GM20431 (cell line): ENCODE results near the gene GPR45.

ENCODE experiments used
- in situ Hi-C: fragments of 300-500 bp; cut with MseI, MboI; formaldehyde crosslinking; loops from one replicate; pipeline ENCODE4 v1.15.0; 2020; ENCODE audit warnings: low sequenced_read_pairs; ENCODE audit not compliant: unreplicated experiment

GPR45 gene, protein sequence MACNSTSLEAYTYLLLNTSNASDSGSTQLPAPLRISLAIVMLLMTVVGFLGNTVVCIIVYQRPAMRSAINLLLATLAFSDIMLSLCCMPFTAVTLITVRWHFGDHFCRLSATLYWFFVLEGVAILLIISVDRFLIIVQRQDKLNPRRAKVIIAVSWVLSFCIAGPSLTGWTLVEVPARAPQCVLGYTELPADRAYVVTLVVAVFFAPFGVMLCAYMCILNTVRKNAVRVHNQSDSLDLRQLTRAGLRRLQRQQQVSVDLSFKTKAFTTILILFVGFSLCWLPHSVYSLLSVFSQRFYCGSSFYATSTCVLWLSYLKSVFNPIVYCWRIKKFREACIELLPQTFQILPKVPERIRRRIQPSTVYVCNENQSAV

DNA sequence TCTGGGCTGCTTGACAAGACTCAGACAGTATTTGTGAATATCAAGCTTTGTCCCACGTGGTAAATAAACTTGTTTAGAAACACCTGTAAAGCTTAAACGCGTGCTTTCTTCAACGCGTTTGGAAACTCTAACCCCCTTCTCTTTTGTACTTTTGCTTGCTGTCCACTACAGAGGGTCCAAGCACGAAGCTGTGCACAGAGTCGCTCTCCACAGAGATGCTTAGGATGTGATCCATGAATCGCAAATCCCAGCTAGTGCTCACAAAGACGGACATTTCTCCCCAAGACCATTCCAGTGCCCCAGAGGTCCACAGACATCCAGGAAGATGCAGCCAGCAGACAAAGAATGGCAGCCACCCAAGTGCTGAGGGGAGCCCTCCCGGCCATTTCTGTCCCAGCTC is at the start of gene GPR45:
Gene GPR45 (plus strand): TSS at position 301 of the 400 bp plus-strand sequence. CDS start 116 bp downstream, outside the sequence.
- in situ Hi-C loops, result no loop called here

DNA sequence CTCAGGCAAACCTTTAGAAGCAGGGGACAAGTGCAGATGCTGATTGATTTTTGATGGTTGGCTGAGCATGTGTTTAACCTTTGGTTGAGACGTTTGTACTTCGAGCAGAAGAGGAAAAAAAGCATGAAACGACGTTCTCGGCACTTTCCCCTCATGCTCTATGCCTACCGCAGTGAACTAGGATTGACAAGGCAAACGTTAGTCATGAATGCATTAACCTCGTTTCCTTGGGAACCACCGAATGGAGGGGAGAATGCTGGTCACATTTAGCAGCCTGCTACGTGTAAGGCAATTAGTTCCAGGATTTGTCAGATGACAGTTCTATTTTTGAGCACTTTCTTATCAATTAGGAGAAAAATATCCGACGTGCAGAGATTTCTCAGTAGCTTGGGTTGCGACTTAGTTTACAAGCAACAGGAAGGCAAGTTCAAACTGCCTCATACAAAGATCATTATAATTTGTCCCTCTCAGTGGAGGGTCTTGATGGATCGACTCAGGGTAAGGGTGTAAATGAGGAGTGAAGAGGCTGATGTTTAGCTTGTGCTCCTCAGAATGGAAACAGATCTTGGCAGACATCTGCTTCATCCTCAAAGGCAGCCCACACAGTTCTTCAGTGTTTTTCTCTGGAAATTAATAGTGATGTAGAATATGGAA is 47.4 kb upstream of the GPR45 start:
- in situ Hi-C loops, result no loop called here

DNA sequence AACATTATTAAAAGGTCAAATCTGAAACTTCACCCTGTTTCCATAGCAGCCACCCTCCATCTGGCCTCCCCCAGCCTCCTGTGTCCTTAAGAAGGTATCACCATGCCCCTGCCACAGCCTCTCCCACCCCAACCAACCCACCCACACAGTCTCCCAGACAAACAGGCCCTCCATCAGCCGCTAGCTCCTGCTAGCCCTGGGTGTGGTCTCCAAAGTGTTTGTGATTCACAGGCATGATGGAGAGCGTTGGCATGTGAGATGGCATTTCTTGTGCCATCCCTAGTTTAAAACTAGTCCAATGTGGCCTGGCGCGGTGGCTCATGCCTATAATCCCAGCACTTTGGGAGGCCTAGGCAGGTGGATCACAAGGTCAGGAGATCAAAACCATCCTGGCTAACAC is 44.9 kb upstream of the GPR45 start:
- in situ Hi-C loops, result no loop called here

DNA sequence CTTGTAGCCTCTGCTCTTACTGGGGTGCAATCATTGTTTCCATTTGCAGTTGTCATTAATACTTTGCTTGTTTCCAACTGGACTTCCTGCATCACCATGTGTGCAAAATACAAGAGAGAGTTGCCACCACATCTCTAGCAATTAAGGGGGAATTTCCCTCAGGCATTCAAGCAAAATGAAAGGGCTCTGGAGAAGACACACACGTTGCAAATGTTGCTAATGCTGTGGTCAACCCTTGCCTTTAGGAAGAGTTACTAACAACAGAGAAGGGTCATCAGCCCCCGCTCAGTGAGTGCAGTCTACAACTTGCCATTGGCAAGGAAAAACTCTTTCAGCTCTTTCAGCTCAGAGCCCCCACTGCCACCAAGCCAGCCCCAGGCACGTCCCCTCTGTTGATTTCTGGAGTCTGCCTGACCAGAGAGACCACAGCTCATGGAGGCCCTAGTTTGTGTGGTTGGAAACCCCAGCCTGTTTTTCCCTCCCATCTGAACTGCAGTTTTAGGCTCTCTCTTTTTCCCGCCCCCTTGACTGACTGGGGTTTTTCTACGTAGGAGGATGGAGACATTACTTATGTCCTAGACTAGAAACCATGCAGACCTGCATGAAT is 25.9 kb upstream of the GPR45 start:
- in situ Hi-C loops, result no loop called here

DNA sequence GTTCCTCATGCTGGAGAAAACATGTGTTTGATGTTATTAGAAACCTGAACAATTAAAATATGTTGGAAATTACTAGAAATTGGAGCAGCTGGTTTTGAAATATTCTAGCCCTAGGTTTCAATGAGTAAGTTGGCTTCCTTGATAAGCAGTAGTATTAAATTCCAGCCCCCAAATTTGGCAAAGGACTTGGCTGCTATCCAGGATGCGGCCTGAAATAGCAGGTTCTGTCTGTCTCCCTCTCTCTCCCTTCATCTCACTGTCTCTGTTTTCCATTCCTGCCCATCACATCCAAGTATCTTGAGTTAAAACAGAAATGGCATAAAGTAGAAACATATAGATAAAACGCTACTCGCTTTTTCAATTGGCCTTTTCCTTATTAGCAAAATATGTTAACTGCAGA is 20.9 kb upstream of the GPR45 start:
- in situ Hi-C loops, result no loop called here

DNA sequence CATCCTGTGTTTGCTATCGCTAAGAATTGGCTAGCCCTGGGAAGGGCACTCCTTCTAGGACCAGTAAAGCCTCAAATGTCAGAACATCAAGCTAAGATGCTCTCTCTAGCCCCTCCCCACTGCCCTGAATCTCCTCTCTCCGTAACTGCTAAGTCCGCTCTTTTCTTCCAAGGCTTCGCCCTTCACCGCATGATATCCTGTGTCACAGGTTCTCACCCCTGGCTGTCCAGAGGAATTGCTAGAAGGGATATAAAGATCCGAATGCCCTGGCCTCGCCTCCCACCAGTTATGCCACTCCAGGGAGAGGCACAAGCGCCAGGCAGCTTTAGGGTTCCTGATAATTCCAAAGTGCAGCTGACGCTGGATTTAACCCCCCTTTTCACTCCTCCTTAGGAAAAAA is 17.1 kb upstream of the GPR45 start:
- in situ Hi-C loops, result no loop called here

DNA sequence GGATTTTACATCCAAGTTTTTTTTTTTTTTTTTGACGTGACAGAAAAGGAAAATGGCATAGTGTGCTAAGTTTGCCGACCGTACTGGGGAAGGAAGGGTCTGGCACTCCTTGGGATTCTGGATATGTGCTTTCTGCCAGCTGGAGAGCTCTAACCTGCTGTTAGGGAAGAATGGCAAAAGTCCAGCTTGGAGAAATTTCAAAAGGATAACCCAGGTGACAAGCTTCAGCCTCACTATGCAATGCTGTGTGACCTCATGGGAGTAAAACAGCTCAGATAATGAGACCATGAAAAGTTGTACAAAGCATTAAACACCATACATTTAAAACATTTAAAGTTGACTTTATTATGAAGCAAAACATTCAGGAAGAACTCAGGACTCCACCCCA is 10.3 kb upstream of the GPR45 start:
- in situ Hi-C loops, result loop anchor here (10.0 kb wide), 1 partner anchor 116 kb away; no protein-coding TSS in a partner anchor

DNA sequence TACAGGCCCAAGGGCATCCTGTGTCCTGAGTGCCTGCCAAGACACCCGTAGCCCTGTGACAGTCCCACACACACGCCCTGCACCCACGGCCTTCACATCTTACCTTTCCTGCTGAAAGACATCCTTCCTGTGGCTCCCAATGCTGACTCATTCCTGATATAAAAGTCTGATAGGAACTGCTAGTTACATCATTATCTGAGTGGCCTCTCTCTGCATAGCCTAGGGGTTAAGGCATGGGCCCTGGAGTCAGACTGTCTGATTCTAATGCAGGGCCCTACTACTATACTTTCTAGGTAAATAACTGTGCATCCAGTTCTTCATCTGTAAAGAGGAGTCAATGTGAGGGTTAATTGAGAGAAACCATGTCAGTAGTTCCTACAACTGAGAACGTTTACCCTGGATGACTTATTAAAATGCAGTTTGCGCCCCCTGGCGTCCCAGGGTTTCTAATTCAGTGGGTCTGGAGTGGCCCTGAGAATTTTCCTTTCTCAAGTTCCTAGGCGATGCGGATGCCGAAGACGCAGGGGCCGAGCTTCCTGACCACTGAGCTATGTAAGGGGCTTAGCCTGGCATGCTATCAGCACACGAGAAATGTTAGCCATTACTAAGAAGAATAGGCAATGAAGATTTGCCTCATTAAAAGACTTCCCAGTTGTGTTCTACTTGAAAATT is 6.0 kb upstream of the GPR45 start:
- in situ Hi-C loops, result loop anchor here (10.0 kb wide), 1 partner anchor 121 kb away; no protein-coding TSS in a partner anchor

DNA sequence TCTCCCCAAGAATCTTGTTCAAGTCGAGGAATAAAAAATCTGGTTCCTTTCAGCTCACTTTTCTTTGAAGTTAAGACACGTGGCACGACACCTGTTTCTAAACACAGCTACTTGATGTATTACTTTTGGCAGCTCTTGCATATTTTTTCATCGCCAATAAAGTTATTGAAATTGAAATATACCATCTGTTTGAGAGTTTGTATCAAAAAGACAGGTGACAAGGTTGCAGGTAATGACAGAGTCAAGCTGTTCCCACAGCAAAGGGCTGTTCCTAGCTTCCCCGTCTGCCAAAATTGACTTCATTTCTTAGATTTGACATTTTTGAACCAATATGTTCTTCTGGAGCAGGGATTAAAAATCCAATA is 5.5 kb upstream of the GPR45 start:
- in situ Hi-C loops, result loop anchor here (10.0 kb wide), 1 partner anchor 121 kb away; no protein-coding TSS in a partner anchor

DNA sequence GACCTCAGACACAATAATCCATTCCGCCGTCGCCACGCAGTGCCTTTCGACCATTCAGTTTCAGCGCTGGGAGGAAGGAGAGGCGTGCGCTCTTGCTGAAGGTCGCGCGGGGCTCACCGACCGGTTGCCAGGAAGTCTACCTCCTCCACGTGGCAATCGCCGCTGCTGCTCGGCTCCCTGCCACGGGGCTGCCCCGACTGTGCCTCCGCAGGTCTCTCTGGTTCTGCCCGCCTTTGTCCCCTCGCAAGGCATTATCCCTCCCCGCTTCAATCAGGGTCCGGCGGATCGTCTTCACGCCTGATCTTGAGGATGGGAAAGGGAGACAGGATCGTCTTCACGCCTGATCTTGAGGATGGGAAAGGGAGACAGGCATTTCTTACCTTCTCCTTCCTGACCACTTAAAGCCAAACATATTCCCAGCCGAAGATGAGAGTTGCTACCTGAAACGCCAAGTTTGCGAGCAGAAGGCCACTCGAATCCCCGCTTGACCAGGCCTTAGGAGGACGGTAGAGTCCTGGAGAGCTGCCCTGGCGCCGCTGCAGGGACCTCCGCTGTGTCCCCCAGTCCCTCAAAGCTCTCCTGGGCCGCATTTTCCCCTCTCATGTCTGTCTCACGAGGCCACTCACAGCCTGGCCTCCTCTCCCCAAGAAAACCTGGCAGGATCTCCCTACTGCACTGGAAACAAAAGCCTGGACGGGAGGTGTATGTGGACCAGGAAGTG is 4.3 kb upstream of the GPR45 start:
- in situ Hi-C loops, result loop anchor here (10.0 kb wide), 1 partner anchor 122 kb away; no protein-coding TSS in a partner anchor

DNA sequence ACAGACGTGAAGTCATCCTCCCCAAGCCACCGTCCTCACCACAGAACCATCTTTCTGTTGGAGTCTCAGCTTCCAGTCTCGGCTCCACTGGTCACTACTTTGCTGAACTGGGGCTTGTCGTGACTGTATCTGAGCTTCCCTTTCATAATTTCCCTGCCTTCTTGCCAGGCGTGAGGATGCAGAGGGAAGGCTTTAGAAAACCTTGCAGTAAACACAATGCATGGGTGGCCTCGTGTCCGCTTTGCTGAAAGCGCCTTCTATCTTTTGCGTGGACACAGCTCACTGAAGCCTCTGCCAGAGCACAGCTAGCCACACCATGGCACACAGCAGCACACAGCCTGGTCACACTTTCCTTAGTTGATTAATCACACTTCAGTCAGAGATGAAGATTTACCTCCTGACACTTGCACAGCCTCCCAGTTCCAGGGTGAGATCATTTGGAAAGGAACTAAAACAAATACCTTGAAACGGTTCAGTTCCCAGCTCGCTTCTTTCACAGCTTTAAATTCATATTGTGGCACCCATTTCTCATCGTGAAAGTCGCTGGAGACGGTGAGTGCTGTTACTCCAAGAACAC is 2.8 kb upstream of the GPR45 start:
- in situ Hi-C loops, result loop anchor here (10.0 kb wide), 1 partner anchor 124 kb away; no protein-coding TSS in a partner anchor

DNA sequence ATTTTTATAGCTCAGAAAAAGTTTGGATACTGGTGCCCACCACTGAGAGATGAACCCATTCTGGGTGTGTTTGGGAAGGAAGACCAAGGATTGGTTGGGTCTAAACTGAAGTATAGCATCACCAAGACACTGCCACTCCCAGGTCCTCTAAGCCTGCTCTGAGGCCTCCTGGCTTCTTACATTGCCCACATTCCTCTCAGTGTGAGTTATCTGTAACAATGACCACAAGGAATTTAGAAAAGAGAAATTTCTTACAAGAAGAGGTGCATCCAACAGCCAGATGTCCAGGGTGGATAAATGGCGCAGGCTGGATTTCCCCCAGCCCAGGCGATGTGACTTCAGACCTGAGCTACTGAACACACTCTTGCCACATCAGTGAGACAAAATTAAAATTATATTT is 1.6 kb upstream of the GPR45 start:
- in situ Hi-C loops, result loop anchor here (10.0 kb wide), 1 partner anchor 125 kb away; no protein-coding TSS in a partner anchor

DNA sequence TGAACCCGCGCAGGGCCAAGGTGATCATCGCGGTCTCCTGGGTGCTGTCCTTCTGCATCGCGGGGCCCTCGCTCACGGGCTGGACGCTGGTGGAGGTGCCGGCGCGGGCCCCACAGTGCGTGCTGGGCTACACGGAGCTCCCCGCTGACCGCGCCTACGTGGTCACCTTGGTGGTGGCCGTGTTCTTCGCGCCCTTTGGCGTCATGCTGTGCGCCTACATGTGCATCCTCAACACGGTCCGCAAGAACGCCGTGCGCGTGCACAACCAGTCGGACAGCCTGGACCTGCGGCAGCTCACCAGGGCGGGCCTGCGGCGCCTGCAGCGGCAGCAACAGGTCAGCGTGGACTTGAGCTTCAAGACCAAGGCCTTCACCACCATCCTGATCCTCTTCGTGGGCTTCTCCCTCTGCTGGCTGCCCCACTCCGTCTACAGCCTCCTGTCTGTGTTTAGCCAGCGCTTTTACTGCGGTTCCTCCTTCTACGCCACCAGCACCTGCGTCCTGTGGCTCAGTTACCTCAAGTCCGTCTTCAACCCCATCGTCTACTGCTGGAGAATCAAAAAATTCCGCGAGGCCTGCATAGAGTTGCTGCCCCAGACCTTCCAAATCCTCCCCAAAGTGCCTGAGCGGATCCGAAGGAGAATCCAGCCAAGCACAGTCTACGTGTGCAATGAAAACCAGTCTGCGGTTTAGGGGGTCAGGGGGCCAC is 897 bp downstream of the GPR45 start:
- in situ Hi-C loops, result no loop called here

DNA sequence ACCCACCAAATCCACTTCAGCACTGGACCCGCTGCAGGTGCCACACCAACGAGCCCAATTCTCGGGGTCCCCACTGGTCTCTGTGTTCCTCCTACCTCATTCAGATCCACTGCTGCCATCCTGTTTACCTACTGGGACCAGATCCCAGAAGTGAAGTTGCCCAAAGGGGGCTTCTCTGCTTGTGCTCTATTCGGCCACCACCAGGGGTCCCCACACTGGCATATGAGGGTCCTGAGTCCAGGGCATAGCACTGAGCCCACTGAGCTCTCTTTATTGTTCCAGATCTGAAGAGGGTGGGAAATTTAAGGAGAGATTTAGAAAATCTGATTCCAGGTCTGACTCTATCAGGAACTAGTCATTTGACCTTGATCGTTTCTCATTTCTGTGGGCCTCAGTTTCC is 2.4 kb downstream of the GPR45 start:
- in situ Hi-C loops, result no loop called here

DNA sequence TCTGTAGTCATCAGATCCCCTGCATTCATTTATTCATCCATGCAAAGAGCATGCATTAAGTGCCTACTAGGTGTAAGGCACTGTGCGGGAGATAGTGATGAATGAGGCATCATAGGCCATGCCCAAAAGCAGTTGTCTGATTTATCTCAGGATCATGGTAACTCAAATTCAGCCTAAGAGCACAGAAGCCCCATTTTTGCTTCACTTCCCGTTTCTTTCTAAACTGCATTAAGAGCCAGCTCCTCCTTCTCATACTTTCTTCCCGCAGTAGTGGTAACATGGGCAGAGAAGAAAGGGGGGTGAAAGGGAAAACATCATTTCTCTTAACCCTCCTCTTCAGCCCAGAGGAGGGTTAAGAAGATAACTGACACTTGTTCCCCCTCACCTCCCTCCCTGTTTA is 2.9 kb downstream of the GPR45 start:
- in situ Hi-C loops, result no loop called here

DNA sequence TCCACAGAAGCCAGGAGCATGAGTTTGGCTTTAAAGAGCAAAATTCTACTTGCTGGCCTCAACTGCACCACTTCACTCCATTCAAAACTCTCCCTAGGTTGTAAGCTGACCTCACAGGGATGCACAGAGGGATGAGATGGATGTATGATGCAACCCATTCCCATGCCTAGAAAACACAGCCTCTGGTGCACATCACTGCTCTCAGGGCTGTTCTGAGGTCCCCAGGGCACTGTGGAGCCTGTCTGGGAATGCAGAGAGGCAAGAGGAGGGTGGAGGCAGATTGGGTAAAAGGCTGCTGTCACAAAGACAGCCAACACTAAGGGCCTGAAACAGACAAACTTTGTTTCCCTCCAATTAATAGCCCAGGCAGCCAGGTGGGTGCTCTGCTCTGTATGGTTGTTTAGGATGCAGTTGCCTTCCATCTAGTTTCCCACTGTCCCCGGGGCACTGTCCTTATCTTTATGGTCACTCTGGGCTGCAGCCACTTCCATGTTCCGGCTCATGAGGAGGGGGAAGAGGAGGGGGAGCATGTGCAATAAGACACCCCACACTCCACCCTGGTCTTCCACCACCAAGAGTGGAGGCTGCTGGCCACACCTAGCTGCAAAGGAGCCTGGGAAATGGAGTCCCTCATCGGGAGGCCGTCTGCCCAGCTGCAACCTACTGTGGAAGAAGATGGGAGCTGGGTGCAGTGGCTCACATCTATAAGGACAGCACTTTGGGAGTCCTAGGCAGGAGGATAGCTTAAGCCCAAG is 7.0 kb downstream of the GPR45 start:
- in situ Hi-C loops, result no loop called here

DNA sequence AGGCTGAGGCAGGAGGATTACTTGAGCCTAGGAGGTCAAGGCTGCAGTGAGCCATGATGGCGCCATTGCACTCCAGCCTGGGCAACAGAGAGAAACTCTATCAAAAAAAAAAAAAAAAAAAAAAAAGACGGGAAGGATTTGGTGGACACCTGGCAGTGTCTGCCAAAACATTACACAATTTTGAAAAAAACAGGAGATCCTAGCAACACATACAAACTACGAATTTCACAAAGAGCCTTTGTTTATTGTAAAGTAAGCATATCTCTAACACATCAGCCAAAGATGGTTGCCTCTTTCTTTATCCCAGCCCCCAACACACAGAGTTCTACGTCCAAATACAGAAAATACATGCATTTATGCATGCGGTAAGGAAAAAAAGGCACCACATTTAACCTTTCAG is 7.6 kb downstream of the GPR45 start:
- in situ Hi-C loops, result no loop called here

DNA sequence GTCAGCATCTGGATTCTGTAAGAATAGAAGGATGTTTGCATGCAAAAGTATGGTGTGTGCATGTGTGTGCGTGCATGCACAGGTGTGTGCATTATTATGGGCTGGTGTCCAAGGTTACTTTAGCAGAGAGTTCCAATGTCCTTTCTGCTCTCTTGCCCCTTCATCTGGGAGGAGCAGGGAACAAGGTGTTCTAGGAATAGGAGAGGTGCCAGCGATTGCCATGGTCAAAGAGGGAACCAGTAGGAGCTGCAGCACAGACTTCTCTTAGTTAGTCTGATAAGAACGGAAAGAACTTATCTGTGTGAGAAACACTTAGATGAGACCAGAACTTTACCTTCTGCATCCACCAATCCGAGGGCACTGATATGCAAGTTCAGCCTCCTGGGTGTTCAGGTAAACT is 8.3 kb downstream of the GPR45 start:
- in situ Hi-C loops, result no loop called here
